Lung (tissue), 12 donors: ENCODE results near the gene GRB14. TPM values are rescaled to one million over a fixed set of nuclear protein-coding genes. Genes with fewer than 3 reads are reported as not detected.
A peak's percentile ranks its signal among the peaks of the same experiment; 100 is the strongest.

Experiments used
- ATAC-seq: fragments of 200-7000 bp; cut with Tn5 transposase; one replicate; pipeline ENCODE4 v1.9.1; 2020; ENCODE audit warnings: moderate number of reproducible peaks; ENCODE audit not compliant: insufficient read depth, low FRiP score
- DNase-seq, 3 donors: peaks; one replicate each; pipeline ENCODE4 v3.0.0-alpha.2; 2013 to 2017
- H3K27ac ChIP-seq, 2 donors: one replicate each; pipeline ENCODE4 v1.5.1; 2013; ENCODE audit warnings: mild to moderate bottlenecking in 2 of 2, moderate library complexity in 2 of 2, control low read depth in 1 of 2, inconsistent platforms in 1 of 2, low read depth in 1 of 2, low read length in 1 of 2
- H3K27me3 ChIP-seq, 3 donors: one replicate each; pipeline ENCODE4 v1.5.1; 2013; ENCODE audit warnings: low read length in 2 of 3; ENCODE audit not compliant: control insufficient read depth in 3 of 3, insufficient read depth in 3 of 3
- H3K36me3 ChIP-seq, 4 donors: one replicate each; pipeline ENCODE4 v1.5.1; 2013; ENCODE audit warnings: low read length in 4 of 4, mild to moderate bottlenecking in 1 of 4, moderate library complexity in 1 of 4; ENCODE audit not compliant: control insufficient read depth in 4 of 4, insufficient read depth in 4 of 4
- H3K4me1 ChIP-seq, 5 donors: one replicate each; pipeline ENCODE4 v1.5.1; 2013; ENCODE audit warnings: low read length in 5 of 5, mild to moderate bottlenecking in 2 of 5, moderate library complexity in 1 of 5; ENCODE audit not compliant: control insufficient read depth in 5 of 5, insufficient read depth in 5 of 5
- H3K4me3 ChIP-seq: one replicate; pipeline ENCODE4 v1.5.1; 2013; ENCODE audit warnings: mild to moderate bottlenecking, control low read depth, moderate library complexity
- H3K9ac ChIP-seq, 2 donors: one replicate each; pipeline ENCODE4 v1.5.1; 2013; ENCODE audit warnings: low read length in 2 of 2, control low read depth in 1 of 2; ENCODE audit not compliant: insufficient read depth in 1 of 2
- H3K9me3 ChIP-seq, 4 donors: one replicate each; pipeline ENCODE4 v1.5.1; 2013; ENCODE audit warnings: low read length in 3 of 4, mild to moderate bottlenecking in 1 of 4, moderate library complexity in 1 of 4; ENCODE audit not compliant: control insufficient read depth in 4 of 4, insufficient read depth in 3 of 4
- WGBS, 2 donors: extraction: QIAGEN DNeasy Blood & Tissue Kit; methylation state at CpG; one replicate each; pipeline ENCODE4 v1.1.7; 2013; 5-methylcytosine and 5-hydroxymethylcytosine counted together
- polyA plus RNA-seq, 2 donors: library from polyadenylated mRNA; stranded (reverse); fragments of 200-250 nt; gene quantifications; one replicate each; pipeline ENCODE4 v1.2.1, GENCODE V29; 2013
- total RNA-seq, 2 donors: library from RNA; depleted of rRNA in 1 of 2; stranded (reverse); fragments of >200 nt in 1 of 2; gene quantifications; one replicate each; pipeline ENCODE4 v1.2.1, GENCODE V29; 2014 to 2021
- TF ChIP-seq, protein P1 (sequence below): IDR thresholded peaks from 2 replicates; pipeline ENCODE4 v1.5.1; 2012; ENCODE audit warnings: mild to moderate bottlenecking; ENCODE audit errors: control extremely low read depth, extremely low read depth
- donor health status: control.
- donor health status: control.
- donor health status: Bipolar disorder and iron deficiency.
- donor health status: healthy.
- donor health status: DM: yes; HTN: yes; CAD: no.

The GRB14 gene
- total and polyA plus RNA-seq, 4 donors = 1.1 to 20.2 (median 5.2) TPM

DNA sequence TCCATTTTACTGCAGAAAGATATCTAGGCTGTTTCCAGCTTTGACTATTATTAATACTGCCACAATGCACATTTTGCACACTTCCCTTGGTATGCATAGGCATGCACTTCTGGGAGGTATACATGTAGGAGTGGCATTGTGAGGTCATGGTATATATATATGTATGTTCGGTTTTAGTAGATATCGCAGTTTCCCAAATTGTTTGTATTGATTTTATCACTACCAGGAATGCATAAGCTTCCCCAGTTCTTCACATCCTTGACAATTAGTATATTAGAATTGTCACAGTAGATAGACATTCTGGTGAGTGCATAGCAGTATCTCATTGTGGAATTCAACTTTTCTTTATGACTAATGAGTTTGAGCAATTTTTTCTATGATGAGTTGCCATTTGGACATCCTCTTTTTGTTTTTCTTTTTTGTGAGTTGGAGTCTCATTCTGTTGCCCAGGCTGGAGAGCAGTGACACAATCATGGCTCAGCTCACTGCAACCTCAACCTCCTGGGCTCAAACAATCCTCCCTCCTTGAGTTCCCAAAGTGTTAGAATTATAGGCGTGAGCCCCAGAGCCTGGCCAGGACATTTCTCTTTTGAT lies 4.2 kb upstream of the GRB14 start:
- Histone ChIP-seq H3K27ac (no peak overlapping the region), H3K9ac (no peak overlapping the region), H3K4me1 (peaks cover 0 to 12% (median 0%) of the 10 kb centered on the region in 5 donors), H3K36me3 (no peaks in the 10 kb centered on the region), H3K27me3 (peaks cover 0 to 8% (median 2%) of the 10 kb centered on the region in 3 donors), H3K9me3 (no peaks in the 10 kb centered on the region), H3K4me3 (no peak overlapping the region)
- DNase-seq = no peak
- ATAC-seq = no peak
- TF ChIP-seq, protein P1, sequence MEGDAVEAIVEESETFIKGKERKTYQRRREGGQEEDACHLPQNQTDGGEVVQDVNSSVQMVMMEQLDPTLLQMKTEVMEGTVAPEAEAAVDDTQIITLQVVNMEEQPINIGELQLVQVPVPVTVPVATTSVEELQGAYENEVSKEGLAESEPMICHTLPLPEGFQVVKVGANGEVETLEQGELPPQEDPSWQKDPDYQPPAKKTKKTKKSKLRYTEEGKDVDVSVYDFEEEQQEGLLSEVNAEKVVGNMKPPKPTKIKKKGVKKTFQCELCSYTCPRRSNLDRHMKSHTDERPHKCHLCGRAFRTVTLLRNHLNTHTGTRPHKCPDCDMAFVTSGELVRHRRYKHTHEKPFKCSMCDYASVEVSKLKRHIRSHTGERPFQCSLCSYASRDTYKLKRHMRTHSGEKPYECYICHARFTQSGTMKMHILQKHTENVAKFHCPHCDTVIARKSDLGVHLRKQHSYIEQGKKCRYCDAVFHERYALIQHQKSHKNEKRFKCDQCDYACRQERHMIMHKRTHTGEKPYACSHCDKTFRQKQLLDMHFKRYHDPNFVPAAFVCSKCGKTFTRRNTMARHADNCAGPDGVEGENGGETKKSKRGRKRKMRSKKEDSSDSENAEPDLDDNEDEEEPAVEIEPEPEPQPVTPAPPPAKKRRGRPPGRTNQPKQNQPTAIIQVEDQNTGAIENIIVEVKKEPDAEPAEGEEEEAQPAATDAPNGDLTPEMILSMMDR = no peak
- WGBS, 2 donors = 91 to 93% methylated on average over 3 of the region's 3 CpGs

DNA sequence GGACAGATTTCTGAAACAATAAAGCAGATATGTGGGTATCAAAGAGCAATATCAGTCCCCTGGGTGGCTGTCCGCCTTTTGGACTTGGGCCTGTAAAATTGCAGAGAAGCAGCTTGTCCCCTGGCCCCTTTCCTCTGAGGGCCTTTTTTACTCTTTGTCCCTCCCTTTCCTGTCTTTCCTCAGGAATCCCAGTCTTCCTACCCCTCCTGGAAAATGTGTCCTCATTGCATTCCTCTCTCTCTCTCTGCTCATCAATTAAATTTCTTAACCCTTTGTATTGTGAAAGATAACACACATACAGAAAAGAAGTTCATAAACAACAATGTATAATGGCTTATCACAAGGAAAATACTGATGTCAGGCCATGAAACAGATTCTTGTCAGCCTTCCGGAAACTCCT lies 3.0 kb upstream of the GRB14 start:
- 81 to 84% methylated on average over 2 of the region's 2 CpGs for WGBS, 2 donors
- H3K9ac ChIP-seq = no peak overlapping the region
- ATAC-seq (no peak), DNase-seq (peak in 1 of 3 donors; percentile 7)
- no peaks in the 10 kb centered on the region for H3K9me3 ChIP-seq
- H3K27me3 ChIP-seq = peaks cover 0 to 9% (median 2%) of the 10 kb centered on the region in 3 donors
- H3K4me1 ChIP-seq = peaks cover 0 to 12% (median 0%) of the 10 kb centered on the region in 5 donors
- TF ChIP-seq, protein P1 = no peak
- no peaks in the 10 kb centered on the region for H3K36me3 ChIP-seq
- H3K27ac ChIP-seq = no peak overlapping the region
- no peak overlapping the region for H3K4me3 ChIP-seq

DNA sequence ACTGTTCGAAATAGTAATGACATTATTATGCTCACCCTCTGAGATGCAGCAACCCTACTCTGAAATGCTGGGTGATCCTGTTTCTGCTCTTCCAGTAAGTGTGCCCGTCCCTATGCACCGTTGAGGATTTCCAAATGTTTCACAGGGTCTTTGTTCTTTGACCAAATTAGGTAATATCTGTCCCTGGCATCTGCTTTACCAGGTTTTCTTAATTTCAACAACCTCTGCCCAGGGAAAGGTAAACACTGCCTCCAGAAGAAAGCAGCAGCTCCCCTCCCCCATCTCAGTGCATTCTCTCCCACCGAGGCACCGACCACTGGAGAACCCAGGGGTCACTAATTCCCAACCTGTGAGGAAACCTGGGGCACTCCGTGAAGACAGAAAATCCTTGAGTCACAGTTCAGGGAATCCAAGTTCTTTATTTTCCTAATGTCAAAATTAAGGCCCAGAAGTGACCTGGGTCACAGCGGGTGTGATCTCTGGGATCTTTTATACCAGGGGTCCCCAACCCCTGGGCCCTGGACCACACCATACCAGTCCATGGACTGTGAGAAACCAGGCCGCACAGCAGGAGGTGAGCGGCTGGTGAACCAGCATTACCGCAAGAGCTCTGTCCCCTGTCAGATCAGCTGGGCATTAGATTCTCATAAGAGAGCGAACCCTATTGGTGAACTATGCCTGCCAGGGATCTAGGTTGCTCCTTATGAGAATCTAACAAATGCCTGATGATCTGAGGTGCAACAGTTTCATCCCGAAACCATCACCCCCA lies 1.2 kb upstream of the GRB14 start:
- 79 to 82% methylated on average over 12 of the region's 12 CpGs for WGBS, 2 donors
- ATAC-seq = no peak

More for the DNA sequence above, 1.2 kb upstream of the GRB14 start:
- Histone ChIP-seq H3K9me3 (no peaks in the 10 kb centered on the region), H3K27ac (no peak overlapping the region), H3K4me1 (peaks cover 0 to 12% (median 0%) of the 10 kb centered on the region in 5 donors), H3K27me3 (peaks cover 0 to 9% (median 2%) of the 10 kb centered on the region in 3 donors), H3K9ac (no peak overlapping the region), H3K4me3 (no peak overlapping the region), H3K36me3 (no peaks in the 10 kb centered on the region)
- TF ChIP-seq, protein P1 = no peak
- peak in 1 of 3 donors; percentile 7 for DNase-seq
